ENCODE measurements around the gene STAB1.

DNA sequence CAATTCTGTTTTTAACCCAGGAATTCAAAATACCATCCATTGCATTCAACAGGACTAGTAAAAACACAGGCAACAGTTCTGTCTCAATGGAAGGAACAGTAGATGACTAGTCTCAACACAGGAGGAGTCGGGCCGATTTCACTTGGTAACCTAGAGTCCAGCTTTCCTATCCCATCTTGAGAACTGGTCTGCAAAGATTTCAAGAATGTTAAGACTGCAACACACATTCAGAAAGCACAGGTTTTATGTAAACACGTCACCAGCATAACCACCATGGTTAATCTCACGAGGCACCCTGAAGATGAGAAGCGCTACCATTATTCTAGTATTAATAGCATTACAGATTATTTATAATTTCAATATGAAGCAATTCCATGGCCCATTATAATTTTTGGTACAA, 63.3 kb downstream of the STAB1 start:
- TF ChIP-seq, protein P1, sequence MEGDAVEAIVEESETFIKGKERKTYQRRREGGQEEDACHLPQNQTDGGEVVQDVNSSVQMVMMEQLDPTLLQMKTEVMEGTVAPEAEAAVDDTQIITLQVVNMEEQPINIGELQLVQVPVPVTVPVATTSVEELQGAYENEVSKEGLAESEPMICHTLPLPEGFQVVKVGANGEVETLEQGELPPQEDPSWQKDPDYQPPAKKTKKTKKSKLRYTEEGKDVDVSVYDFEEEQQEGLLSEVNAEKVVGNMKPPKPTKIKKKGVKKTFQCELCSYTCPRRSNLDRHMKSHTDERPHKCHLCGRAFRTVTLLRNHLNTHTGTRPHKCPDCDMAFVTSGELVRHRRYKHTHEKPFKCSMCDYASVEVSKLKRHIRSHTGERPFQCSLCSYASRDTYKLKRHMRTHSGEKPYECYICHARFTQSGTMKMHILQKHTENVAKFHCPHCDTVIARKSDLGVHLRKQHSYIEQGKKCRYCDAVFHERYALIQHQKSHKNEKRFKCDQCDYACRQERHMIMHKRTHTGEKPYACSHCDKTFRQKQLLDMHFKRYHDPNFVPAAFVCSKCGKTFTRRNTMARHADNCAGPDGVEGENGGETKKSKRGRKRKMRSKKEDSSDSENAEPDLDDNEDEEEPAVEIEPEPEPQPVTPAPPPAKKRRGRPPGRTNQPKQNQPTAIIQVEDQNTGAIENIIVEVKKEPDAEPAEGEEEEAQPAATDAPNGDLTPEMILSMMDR (IDR thresholded peaks at IDR 0.05; ENCODE audit: low read depth, low read length, poor library complexity, severe bottlenecking), result no peak
- no peak for TF ChIP-seq EZH2phosphoT487 (IDR thresholded peaks at IDR 0.05; ENCODE audit: borderline replicate concordance, low read length)
